HG02884 (cell line): ENCODE measurements around the gene SOS1.
A peak's percentile ranks its signal among the peaks of the same experiment; 100 is the strongest.
"Not testable (repeated sequence)": the region's sequence is repeated elsewhere in the genome, so short reads cannot be mapped to it uniquely, and the experiment has no call there.

Source experiments
- ATAC-seq: cut with Tn5 transposase; IDR thresholded peaks from one replicate; pipeline ENCODE4 v1.9.1; 2021; ENCODE audit warnings: mild to moderate bottlenecking, moderate library complexity; ENCODE audit not compliant: unreplicated experiment

Gene SOS1

GRCh38 chr2:38977047-38977446, 143.8 kb downstream of the SOS1 start:
- ATAC-seq, result no peak

- no peak for ATAC-seq
Observed at GRCh38 chr2:38975042-38975441, 145.8 kb downstream of the SOS1 start.

DNA sequence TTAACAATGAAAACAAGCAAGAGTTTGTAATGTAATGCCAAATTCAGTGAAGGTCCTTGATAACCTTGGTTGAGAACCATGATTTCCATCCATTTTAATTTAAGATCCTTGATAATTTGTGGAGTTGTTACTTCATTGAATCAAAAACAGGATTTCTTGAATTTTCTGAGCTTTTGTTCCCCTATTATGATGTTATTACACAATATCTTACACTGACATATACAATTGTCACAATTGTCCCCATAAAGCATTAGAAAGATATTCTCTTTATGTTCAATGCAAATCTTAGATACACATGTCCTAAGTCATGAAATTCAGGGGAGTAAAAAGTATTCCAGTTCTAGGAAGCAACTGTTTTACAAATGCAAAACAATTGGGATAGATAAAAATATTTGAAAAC, 147.6 kb downstream of the SOS1 start:
- ATAC-seq, result no peak

- no peak for ATAC-seq
Observed at GRCh38 chr2:38971377-38971776, 149.5 kb downstream of the SOS1 start.

DNA sequence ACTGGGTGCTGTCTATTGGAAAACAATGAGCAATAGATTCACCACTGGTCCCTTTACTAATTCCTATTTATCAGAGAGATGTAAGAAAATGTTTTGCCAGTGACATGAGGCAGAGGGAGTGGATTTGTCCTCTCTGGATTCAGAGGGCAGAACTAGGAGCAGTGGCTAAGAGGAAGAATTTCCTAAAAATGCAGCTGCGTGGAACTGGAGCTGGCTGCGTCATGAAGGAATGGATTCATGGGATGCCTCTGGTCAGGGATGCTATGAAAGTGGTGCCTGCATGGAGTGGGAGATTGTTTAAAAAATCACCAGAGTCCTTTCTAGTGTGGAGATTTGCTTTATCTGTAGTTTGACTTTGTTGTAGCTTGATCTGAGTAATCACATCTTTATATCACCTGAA, 152.8 kb downstream of the SOS1 start:
- ATAC-seq, result no peak

DNA sequence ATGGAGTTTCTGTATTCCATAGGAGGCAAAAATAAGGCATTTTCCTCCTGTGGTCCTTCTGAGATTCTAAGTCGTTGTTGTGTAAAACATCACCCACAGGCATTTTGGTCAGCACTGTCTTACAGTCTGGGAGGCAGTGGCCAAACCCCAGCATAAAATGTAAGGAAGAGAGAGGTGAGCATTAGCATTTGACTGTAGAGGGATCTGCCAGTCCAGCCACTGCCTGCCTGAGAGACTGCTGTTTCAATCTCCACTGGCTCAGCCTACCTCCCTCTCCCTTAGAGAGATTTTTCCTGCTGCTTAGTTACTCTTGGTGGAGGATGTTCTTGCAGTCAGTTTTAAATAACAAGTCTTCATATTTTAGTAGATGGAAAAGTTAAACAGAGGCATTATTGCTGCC, 154.2 kb downstream of the SOS1 start:
- no peak for ATAC-seq

GRCh38 chr2:38966006-38966405, 154.8 kb downstream of the SOS1 start:
- ATAC-seq, result no peak

DNA sequence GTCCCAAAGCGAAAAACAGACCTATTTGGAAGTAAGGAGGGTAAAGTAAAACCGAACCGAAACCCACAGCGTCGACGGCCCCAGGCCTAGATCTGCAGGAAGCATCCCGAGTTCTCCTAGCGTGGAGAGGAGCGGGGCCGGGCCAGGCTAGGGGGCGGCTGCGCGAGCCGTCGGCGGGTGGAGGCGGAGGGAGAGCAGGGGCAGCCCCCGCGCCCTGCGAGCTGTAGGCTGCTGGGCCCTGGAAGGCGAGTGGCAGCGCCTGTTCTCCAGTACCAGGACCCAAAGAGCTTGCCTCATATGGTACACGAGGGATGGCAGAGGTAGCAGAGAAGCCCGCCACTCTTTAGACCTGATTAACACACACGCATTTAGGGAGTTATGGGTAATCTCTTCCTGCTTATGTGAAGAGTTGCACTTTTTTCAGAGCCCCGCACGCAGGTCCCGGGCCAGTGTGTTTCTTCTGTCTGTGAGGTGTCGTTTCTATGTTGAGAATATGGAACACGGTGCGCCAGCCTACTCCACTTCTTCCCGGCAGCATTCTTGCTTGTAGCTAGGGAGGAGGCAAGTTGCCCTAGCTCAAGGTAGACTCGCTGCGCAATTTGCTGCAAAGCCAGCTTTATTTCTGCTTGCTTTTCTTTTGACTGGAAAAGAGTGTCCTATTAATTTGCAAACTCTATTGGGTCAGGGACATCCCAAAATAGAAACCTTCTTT, 160.1 kb downstream of the SOS1 start:
- ATAC-seq, result no peak

- ATAC-seq, result peak; percentile 68
Observed at GRCh38 chr2:38959938-38960608, 160.8 kb downstream of the SOS1 start.

DNA sequence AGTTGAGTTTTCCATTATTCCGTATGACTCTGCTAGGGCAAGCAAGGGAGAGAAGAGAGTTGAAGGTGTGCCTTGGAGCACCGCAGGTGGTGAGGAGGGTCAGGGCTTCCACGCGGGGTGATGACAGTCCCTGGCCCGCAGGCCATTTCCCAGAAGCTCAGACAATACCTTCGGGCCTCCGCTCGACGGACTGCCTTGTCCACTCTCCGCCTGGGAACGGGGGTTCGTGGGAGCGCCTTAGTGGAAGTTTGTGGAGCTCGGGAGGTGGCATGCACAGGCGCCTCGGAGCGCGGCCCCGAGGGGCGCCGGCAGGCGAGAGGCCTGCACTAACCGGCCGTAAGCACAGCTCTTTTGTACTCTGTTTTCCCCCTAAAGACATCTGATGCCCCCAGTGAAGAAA, 161.4 kb downstream of the SOS1 start:
- ATAC-seq, result no peak

DNA sequence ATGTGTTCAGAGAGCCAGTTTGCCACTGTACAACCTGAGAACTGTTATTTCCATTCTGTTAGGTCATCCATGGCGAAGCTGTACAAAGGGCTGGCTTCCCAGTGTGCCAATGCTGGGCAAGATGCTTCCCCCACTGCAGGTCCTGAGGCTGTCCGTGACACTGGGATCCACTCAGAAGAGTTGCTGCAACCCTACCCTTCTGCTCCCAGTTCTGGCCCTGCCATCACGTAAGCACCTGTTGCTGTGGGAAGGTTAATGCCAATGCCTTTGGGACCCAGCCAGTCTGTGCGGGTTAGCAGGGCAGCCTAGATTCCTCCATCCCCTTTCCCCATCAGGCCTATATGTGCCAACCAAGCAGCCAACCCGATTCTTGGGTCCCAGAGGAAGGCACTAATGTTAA, 162.9 kb downstream of the SOS1 start:
- ATAC-seq, result no peak

- no peak for ATAC-seq
Observed at GRCh38 chr2:38951766-38952165, 169.1 kb downstream of the SOS1 start.

GRCh38 chr2:38948995-38949394, 171.9 kb downstream of the SOS1 start:
- ATAC-seq, result no peak

DNA sequence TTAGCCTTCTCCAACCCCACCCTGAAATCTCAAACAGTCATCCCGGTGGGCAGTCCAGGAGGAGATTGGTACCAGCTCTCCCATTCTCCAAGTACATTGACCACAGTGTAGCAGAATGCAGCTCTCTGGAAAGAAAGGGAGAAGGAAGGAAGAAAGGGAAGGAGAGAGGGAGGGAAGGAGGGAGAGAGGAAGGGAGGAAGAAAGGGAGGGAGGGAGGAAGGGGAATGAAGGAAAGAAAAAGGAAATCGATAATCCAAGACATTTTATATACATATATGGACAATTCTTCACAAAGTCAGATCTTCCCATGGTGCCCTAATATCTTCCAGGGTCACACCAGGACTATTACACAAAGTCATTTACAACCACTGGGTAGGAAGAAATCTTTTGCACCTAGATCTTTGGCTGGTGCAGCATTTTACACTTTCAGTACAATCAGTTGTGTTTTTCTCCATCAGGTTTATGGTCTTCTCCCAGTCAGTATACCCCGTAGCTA, 172.4 kb downstream of the SOS1 start:
- no peak for ATAC-seq

- ATAC-seq, result peak; percentile 76
Observed at GRCh38 chr2:38947241-38948239, 173.3 kb downstream of the SOS1 start.

DNA sequence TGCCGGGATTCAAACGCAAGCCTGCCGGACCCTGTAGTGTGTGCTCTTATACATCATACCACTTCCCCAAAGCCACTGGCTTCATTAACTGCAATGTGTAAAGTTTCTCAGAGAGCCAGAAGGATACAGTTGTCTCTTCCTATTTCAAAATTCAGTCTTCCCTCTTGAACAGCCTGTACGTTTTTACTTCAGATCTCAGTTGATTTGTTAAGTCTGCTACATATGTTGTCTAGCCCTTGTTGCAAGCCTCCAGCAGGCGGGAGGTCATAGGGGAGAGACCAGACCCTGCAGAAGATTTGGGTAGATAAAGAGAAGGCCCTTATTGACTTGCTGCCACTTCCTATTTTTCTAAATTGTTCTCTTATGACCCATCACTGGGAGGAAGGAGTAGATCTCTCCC, 174.9 kb downstream of the SOS1 start:
- no peak for ATAC-seq

DNA sequence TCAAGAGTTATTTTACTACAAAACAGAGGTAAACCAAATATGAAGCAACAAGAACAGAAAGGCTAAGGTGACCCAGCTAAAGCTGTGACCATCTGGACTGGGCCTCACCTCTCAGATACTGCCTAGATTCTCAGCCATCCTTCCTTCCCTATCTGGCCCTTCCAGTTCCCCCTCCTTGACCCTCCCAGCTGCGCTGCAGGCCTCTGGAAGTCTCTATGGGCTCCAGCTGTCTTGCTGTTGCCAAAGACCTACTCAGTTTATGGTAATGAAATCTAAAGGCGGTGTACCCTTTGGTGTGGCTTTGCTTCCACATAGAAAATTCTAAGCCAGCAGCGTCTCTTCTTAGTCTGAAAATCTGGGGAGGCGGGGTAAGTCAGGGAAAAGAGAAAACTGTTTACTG, 175.5 kb downstream of the SOS1 start:
- ATAC-seq, result no peak

GRCh38 chr2:38943784-38944183, 177.1 kb downstream of the SOS1 start:
- no peak for ATAC-seq

GRCh38 chr2:38940746-38941145, 180.1 kb downstream of the SOS1 start:
- ATAC-seq, result no peak

GRCh38 chr2:38937548-38937947, 183.3 kb downstream of the SOS1 start:
- ATAC-seq, result no peak

- ATAC-seq, result not testable (repeated sequence)
Observed at GRCh38 chr2:38936516-38936915, 184.3 kb downstream of the SOS1 start.
